PC-9 (cell line): ENCODE results near the gene PAK6.

Experiments used
- EZH2 ChIP-seq: fragments of 200-600 bp; sonication (generic); IDR thresholded peaks from 2 replicates; pipeline ENCODE4 v1.8.0; 2017; ENCODE audit warnings: antibody characterized with exemption, low read depth
- TF ChIP-seq, protein P1 (sequence below): fragments of 200-600 bp; sonication (generic); conservative IDR thresholded peaks from 2 replicates; pipeline ENCODE4 v1.6.1; 2017; ENCODE audit warnings: mixed run types, antibody characterized with exemption, mild to moderate bottlenecking, moderate library complexity

GRCh38 chr15:40302288-40302886 lies 63.5 kb downstream of the PAK6 start:
- TF ChIP-seq, protein P1, sequence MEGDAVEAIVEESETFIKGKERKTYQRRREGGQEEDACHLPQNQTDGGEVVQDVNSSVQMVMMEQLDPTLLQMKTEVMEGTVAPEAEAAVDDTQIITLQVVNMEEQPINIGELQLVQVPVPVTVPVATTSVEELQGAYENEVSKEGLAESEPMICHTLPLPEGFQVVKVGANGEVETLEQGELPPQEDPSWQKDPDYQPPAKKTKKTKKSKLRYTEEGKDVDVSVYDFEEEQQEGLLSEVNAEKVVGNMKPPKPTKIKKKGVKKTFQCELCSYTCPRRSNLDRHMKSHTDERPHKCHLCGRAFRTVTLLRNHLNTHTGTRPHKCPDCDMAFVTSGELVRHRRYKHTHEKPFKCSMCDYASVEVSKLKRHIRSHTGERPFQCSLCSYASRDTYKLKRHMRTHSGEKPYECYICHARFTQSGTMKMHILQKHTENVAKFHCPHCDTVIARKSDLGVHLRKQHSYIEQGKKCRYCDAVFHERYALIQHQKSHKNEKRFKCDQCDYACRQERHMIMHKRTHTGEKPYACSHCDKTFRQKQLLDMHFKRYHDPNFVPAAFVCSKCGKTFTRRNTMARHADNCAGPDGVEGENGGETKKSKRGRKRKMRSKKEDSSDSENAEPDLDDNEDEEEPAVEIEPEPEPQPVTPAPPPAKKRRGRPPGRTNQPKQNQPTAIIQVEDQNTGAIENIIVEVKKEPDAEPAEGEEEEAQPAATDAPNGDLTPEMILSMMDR, result no peak
- TF ChIP-seq EZH2, result no peak
